Breast epithelium (tissue), 3 donors: ENCODE data around the gene NUP62CL.

Source experiments
- CTCF ChIP-seq, 3 donors: fragments of 450-650 bp; IDR thresholded peaks; one replicate each; pipeline ENCODE4 v1.5.1; 2016 to 2017; ENCODE audit warnings: antibody characterized with exemption in 3 of 3, mild to moderate bottlenecking in 3 of 3, moderate library complexity in 3 of 3
- POLR2AphosphoS5 ChIP-seq, 3 donors: sonication (generic); formaldehyde crosslinking; IDR thresholded peaks; one replicate each; pipeline ENCODE4 v1.6.1; 2017; ENCODE audit warnings: antibody characterized with exemption in 3 of 3

DNA sequence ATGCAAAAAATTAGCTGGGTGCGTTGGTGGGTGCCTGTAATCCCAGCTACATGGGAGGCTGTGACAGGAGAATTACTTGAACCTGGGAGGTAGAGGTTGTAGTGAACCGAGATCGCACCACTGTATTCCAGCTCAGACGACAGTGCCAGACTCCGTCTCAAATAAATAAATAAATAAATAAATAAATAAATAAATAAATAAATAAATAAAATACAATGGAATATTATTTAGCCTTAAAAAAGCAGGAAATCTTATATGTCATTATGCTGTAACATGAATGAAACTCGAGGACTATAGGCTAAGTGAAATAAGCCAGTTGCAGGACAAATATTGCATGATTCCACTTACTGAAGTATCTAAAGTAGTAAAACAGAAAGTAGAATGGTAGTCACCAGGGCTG is 130.1 kb downstream of the NUP62CL start:
- no peak for TF ChIP-seq CTCF (IDR thresholded peaks at IDR 0.05)
- TF ChIP-seq POLR2AphosphoS5 (IDR thresholded peaks at IDR 0.05), result no peak
